Prostate gland (tissue), 1 donor: ENCODE measurements around the gene CLEC16A.

Source experiments
- POLR2A ChIP-seq: fragments of 450-650 bp; IDR thresholded peaks from one replicate; pipeline ENCODE4 v1.6.1; 2016; ENCODE audit warnings: antibody characterized with exemption, mild to moderate bottlenecking
- POLR2AphosphoS5 ChIP-seq: sonication (generic); formaldehyde crosslinking; IDR thresholded peaks from one replicate; pipeline ENCODE4 v1.6.1; 2017; ENCODE audit warnings: antibody characterized with exemption

DNA sequence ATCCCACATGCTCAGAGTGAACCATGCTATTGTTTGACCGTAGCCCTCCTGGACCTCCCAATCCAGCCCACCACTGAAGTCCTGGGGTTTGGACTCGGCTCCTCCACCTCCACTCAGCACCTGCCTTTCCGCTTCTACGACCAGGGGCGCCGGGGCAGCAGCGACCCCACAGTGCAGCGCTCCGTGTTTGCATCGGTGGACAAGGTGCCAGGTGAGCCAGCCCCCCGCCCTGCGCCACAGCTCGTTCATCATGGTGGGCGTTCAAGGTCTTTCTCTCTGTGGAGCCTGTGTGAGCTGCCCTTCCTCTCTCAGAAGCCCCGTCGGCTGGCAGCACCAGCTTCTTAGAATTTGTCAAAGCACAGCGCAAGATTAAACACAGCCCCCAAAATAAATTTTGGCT, 181.6 kb downstream of the CLEC16A start:
- TF ChIP-seq POLR2A: no peak
- no peak for TF ChIP-seq POLR2AphosphoS5
